Panc1 (cell line): Measurements from ENCODE around the gene NPPB. TPM values are rescaled to one million over a fixed set of nuclear protein-coding genes. Genes with fewer than 3 reads are reported as not detected.

ENCODE experiments used
- ATAC-seq: fragments of 200-7000 bp; cut with Tn5 transposase; 2 replicates; pipeline ENCODE4 v1.9.1; 2020; ENCODE audit warnings: mild to moderate bottlenecking, moderate library complexity
- BruUV-seq: library from RNA; stranded (reverse); fragments of 400-500 nt; replicated peaks from 2 replicates; lab custom pipeline; 2021; lab: Mats Ljungman, UMichigan
- CTCF ChIA-PET: fragments of 300-600 bp; sonication (Branson Sonifier 250); formaldehyde crosslinking; loops from one replicate; lab custom pipeline; 2022; ENCODE audit warnings: antibody characterized with exemption; lab: Charles Lee
- POLR2A ChIA-PET: fragments of 300-600 bp; sonication (Branson Sonifier 250); formaldehyde crosslinking; loops from one replicate; lab custom pipeline; 2022; ENCODE audit warnings: antibody characterized with exemption; lab: Charles Lee
- DNase-seq: peaks from one replicate; pipeline ENCODE4 v3.0.0-alpha.2; 2010; ENCODE audit warnings: low read depth, low spot score
- H3K27ac ChIP-seq: 2 replicates; pipeline ENCODE4 v1.5.1; 2011; ENCODE audit warnings: mild to moderate bottlenecking, low read length, inconsistent platforms
- H3K27me3 ChIP-seq: fragments of 200-500 bp; sonication (Bioruptor generic); 2 replicates; pipeline ENCODE4 v1.6.0; 2014; ENCODE audit warnings: low read length, inconsistent platforms; ENCODE audit not compliant: control insufficient read depth, insufficient read depth
- H3K36me3 ChIP-seq: fragments of 200-500 bp; sonication (Bioruptor generic); 2 replicates; pipeline ENCODE4 v1.5.1; 2014; ENCODE audit warnings: inconsistent platforms, mild to moderate bottlenecking, low read length, moderate library complexity; ENCODE audit not compliant: control insufficient read depth, insufficient read depth
- H3K4me1 ChIP-seq: 2 replicates; pipeline ENCODE4 v1.5.1; 2011; ENCODE audit warnings: inconsistent platforms, mild to moderate bottlenecking, low read length, moderate library complexity; ENCODE audit not compliant: control insufficient read depth, insufficient read depth
- H3K4me3 ChIP-seq, 2 experiments: 2 replicates each; pipeline ENCODE4 v1.5.1; 2011 to 2012; ENCODE audit warnings: low read depth in 2 of 2, low read length in 2 of 2, mild to moderate bottlenecking in 2 of 2, inconsistent platforms in 1 of 2, moderate library complexity in 1 of 2
- H3K9me3 ChIP-seq: fragments of 200-500 bp; sonication (Bioruptor generic); 2 replicates; pipeline ENCODE4 v1.5.1; 2014; ENCODE audit warnings: low read depth, mild to moderate bottlenecking, inconsistent platforms, low read length, moderate library complexity; ENCODE audit not compliant: control insufficient read depth, insufficient read depth
- CTCF ChIP-seq: fragments of 450-650 bp; IDR thresholded peaks from 2 replicates; pipeline ENCODE4 v1.5.1; 2017; ENCODE audit warnings: mild to moderate bottlenecking
- POLR2AphosphoS5 ChIP-seq: IDR thresholded peaks from 2 replicates; pipeline ENCODE4 v1.6.1; 2012; ENCODE audit warnings: mild to moderate bottlenecking, low read depth, low read length, moderate library complexity
- REST ChIP-seq, 2 experiments: IDR thresholded peaks; 2 replicates each; pipeline ENCODE4 v1.6.1; 2011 to 2012; ENCODE audit warnings: low read depth in 2 of 2, control low read depth in 1 of 2, low read length in 1 of 2, mild to moderate bottlenecking in 1 of 2, moderate library complexity in 1 of 2; ENCODE audit not compliant: insufficient read depth in 1 of 2
- SIN3A ChIP-seq: IDR thresholded peaks from 2 replicates; pipeline ENCODE4 v1.6.1; 2012; ENCODE audit warnings: low read depth, mild to moderate bottlenecking, low read length, moderate library complexity, borderline replicate concordance; ENCODE audit not compliant: insufficient read depth
- TCF7L2 ChIP-seq: IDR thresholded peaks from 2 replicates; pipeline ENCODE4 v1.6.1; 2011; ENCODE audit warnings: mild to moderate bottlenecking, low read depth, low read length, inconsistent platforms
- in situ Hi-C: cut with HindIII; loops from 2 replicates; pipeline ENCODE4 v1.10.0; 2016; ENCODE audit warnings: low sequenced_read_pairs, low pct_unique_long_range_greater_than_20kb
- intact Hi-C: fragments of 100-400 bp; cut with micrococcal nuclease; formaldehyde crosslinking; loops from one replicate; pipeline ENCODE4 v1.10.0; 2022; ENCODE audit not compliant: unreplicated experiment
- total RNA-seq: library from RNA; stranded (reverse); gene quantifications from one replicate; pipeline ENCODE4 v1.2.1, GENCODE V29; 2021; ENCODE audit not compliant: unreplicated experiment

NPPB gene
- total RNA-seq, 1 experiment from 2014 or later, result not detected

GRCh38 chr1:11848373-11848700 lies 10.4 kb downstream of the NPPB start:
- Histone ChIP-seq H3K27ac (no peak overlapping the region), H3K4me3 (no peak overlapping the region), H3K4me1 (no peaks in the 10 kb centered on the region), H3K36me3 (no peaks in the 10 kb centered on the region), H3K27me3 (no peaks in the 10 kb centered on the region), H3K9me3 (no peaks in the 10 kb centered on the region)
- TF ChIP-seq REST (IDR thresholded peaks at IDR 0.05; ENCODE audit: insufficient read depth in 1 of 2, low read depth in 2 of 2, low read length in 1 of 2) (no peak), POLR2AphosphoS5 (no peak), TCF7L2 (no peak), SIN3A (no peak), CTCF (no peak)
- no TSS peak for BruUV-seq
- DNase-seq (no peak), ATAC-seq (no peak)
- POLR2A ChIA-PET, result no interaction called here
- in situ Hi-C loops (no loop called here), intact Hi-C loops (no loop called here)
- CTCF ChIA-PET, result no interaction called here

- no peaks in the 10 kb centered on the region for H3K36me3 ChIP-seq
- no peaks in the 10 kb centered on the region for H3K27me3 ChIP-seq
- H3K27ac ChIP-seq, result no peak within 1 kb of the TSS
- in situ Hi-C loops (no loop called here), intact Hi-C loops (no loop called here)
- no peak within 1 kb of the TSS for H3K4me3 ChIP-seq
- ChIA-PET POLR2A (interaction anchor here (1.2 kb wide), 1 partner anchor 39 kb away, joined by 3 read pairs; no protein-coding TSS in a partner anchor), CTCF (no interaction called here)
- no peaks in the 10 kb centered on the region for H3K4me1 ChIP-seq
- TF ChIP-seq TCF7L2, result no peak
- TF ChIP-seq SIN3A, result no peak
- TF ChIP-seq CTCF, result no peak
- no TSS peak for BruUV-seq
- H3K9me3 ChIP-seq, result no peaks in the 10 kb centered on the region
- DNase-seq (no peak), ATAC-seq (no peak)
Observed at GRCh38 chr1:11847667-11848372, 10.9 kb downstream of the NPPB start, which contains the start of gene NPPA. NPPA (minus strand) TSS chr1:11847783; CDS start chr1:11847684, 99 bp downstream.
